MV-4-11 (cell line): Measurements from ENCODE around the gene SLAMF1.
"Not testable (repeated sequence)": the region's sequence is repeated elsewhere in the genome, so short reads cannot be mapped to it uniquely, and the experiment has no call there.

Experiments
- DNase-seq: peaks from one replicate; lab custom pipeline; 2025; lab: John Stamatoyannopoulos, UW

Gene SLAMF1, protein sequence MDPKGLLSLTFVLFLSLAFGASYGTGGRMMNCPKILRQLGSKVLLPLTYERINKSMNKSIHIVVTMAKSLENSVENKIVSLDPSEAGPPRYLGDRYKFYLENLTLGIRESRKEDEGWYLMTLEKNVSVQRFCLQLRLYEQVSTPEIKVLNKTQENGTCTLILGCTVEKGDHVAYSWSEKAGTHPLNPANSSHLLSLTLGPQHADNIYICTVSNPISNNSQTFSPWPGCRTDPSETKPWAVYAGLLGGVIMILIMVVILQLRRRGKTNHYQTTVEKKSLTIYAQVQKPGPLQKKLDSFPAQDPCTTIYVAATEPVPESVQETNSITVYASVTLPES

GRCh38 chr1:160646711-160647328 lies at the start of gene SLAMF1:
Gene SLAMF1 (minus strand): TSS chr1:160647044. CDS start chr1:160646945, 99 bp downstream.
- peak; percentile 81 for DNase-seq

DNA sequence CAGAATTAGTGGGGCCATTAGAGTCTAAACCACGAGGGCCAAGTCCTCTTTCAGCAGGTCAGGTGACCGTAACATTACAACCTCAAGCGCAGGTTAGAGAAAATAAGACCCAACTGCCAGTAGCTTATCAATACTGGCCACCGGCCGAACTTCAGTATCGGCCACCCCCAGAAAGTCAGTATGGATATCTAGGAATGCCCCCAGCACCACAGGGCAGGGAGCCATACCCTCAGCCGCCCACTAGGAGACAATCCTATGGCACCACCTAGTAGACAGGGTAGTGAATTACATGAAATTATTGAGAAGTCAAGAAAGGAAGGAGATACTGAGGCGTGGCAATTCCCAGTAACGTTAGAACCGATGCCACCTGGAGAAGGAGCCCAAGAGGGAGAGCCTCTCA lies 45.5 kb upstream of the SLAMF1 start:
- not testable (repeated sequence) for DNase-seq

GRCh38 chr1:160685266-160685665 lies 38.4 kb upstream of the SLAMF1 start:
- no peak for DNase-seq

DNA sequence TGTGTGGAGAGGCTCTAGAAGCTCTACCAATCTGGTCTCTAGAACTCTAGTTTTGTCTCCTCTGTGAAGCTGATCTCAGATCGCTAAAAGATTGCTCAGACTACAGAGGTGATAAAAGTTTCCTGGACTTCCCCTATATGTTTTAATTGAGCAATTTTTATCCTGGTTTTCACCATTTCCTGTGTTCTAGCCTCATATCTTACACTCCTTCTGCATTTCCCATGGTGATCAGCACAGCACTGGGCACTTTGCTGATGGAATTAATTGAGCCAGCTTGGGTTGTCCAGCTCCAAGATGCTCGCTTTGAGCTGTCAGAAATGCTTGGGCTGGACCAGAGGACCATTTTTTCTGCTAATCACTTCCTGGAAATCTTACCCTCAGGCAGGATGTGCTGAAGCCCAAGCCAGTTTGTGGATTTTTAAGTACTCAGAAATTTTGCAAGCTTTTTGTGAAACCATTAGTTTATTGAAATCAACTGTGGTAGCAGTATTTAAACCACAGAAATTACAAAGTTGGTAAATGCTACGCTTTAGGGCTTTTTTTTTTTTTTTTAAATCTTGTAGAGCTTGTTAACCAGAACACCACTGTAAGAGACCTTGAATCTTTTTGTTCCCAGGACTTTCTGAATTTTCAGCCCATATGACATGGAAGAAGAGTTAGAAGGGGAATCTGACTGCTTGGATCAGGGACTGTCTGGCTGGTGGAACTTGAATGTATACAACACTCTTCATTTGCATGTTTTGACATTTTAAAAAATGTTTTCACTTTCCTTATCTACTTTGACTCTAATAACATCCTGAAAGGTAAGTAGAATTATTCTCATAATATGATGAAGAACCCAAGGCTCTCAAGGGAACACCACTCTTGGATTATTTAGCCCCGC lies 36.4 kb upstream of the SLAMF1 start:
- peak; percentile 80 for DNase-seq

- DNase-seq: no peak
Measured at GRCh38 chr1:160681891-160682140, 35.0 kb upstream of the SLAMF1 start.

GRCh38 chr1:160681066-160681890 lies 34.4 kb upstream of the SLAMF1 start:
- peak; percentile 83 for DNase-seq

- DNase-seq: no peak
Measured at GRCh38 chr1:160680399-160680798, 33.6 kb upstream of the SLAMF1 start.

DNA sequence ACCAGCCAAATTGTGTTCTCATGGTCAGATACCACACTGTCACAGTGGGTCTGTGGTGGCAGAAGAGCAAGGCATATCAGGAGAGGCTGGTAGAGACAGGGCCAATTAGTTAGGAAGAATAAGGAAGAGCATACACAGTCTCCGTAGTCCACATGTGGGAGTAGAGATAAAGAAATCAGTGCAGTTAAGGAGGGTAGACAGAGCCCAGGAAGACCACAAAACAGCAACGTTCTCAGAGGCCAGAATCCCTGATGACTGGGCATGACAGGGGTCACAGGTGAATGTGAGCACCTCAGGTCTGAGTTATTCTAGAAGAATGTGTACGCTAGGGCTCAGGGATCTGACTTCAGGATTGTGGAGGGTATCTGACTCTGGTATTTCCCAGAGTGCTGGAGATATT lies 33.0 kb upstream of the SLAMF1 start:
- DNase-seq: no peak

- no peak for DNase-seq
Measured at GRCh38 chr1:160676869-160677597, 30.2 kb upstream of the SLAMF1 start.

DNA sequence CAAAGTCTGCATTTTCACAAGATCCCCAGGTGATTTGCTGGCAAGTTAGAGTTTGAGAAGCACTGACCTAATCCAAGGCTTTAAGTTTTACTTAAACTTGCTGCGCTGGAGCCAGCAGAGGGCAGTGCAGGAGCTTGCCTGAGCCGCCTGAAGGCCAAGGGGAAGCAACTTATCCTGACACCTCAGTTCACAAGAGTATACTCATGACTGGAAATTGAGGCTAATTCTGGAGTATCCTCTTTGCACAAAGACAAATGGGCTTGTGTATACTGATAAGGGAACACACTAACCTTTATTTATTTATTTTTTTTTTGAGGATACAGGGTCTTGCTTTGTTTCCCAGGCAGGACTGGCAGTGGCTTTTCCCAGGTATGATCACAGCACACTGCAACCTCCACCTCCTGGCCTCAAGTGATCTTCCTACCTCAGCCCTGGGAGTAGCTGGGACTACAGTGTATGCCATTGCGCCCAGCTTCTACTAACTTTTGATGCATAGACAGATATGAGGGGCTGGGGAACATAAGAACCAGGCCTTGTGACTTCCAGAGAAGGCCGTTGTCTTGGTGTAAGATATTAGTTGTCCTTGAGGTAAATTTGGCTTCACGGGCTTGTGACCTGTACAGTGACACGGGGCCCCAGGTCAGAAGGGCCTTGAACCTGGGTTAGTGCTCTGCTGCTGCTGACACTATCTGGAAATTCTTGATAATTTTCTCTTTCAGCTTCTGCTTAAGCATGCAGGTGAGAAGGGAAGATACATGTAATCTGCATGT lies 29.0 kb upstream of the SLAMF1 start:
- DNase-seq: peak; percentile 63

- DNase-seq: no peak
Measured at GRCh38 chr1:160674415-160674814, 27.6 kb upstream of the SLAMF1 start.

- DNase-seq: no peak
Measured at GRCh38 chr1:160672789-160673695, 26.2 kb upstream of the SLAMF1 start.

GRCh38 chr1:160671603-160672517 lies 25.0 kb upstream of the SLAMF1 start:
- DNase-seq: no peak

DNA sequence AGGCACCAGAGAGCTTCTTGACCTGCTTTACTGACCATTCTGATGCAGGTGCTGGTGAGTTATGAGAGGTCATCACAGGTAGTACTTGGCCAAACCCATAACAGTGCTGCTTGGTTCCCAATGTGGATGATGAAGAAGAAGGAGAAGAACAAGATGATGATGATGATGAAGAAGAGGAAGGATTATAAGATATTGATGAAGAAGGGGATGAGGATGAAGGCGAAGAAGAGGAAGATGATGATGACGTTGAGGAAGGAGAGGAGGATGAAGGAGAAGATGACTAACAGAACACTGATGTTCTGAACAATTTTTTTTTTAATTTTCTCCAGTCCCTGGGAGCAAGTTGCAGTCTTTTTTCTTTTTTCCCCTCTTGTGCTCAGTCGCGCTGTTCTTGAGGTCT lies 23.9 kb upstream of the SLAMF1 start:
- no peak for DNase-seq

DNA sequence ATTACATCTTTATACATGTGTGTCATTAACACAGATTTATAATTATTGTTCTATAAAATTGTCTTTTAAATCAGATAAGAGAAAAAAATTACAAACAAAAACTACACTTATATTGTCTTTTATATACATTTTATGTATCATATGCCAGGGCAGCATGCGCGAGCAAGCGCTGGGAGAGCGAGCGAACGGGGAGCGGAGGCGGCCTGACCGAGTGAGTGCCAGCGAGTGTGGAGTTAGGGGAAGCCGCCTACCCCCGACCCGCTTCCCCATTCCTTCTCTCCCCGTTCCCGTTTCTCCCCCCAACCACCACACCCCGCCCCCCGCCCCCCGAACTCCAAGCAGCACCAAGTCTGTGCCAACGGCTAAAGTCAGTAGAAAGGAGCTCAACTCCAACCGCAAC lies 23.0 kb upstream of the SLAMF1 start:
- no peak for DNase-seq

GRCh38 chr1:160669276-160669675 lies 22.4 kb upstream of the SLAMF1 start:
- DNase-seq: no peak

- DNase-seq: no peak
Measured at GRCh38 chr1:160667896-160668295, 21.1 kb upstream of the SLAMF1 start.

DNA sequence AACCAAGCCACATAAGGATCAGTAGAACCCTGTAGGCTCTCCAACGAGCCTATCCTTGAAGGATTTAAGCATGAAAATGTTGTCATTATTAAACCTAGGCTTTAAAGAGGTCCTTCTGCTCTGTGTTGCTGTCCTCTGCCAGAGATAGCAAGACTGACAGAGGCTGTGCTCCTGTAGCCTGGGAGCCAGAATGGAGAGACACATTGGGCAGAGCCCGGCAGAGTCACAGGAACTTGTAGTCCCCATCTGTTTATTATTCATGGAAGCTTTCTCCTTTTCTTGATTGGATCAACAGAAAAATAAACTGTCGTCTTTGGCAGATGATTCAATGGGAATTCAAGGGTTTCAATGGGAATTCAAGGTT lies 19.2 kb upstream of the SLAMF1 start:
- no peak for DNase-seq
